GM21367 (cell line): Measurements from ENCODE around the gene TMEM53.

Source experiments
- ATAC-seq: cut with Tn5 transposase; IDR thresholded peaks from one replicate; pipeline ENCODE4 v1.9.1; 2021; ENCODE audit not compliant: unreplicated experiment

Gene TMEM53

DNA sequence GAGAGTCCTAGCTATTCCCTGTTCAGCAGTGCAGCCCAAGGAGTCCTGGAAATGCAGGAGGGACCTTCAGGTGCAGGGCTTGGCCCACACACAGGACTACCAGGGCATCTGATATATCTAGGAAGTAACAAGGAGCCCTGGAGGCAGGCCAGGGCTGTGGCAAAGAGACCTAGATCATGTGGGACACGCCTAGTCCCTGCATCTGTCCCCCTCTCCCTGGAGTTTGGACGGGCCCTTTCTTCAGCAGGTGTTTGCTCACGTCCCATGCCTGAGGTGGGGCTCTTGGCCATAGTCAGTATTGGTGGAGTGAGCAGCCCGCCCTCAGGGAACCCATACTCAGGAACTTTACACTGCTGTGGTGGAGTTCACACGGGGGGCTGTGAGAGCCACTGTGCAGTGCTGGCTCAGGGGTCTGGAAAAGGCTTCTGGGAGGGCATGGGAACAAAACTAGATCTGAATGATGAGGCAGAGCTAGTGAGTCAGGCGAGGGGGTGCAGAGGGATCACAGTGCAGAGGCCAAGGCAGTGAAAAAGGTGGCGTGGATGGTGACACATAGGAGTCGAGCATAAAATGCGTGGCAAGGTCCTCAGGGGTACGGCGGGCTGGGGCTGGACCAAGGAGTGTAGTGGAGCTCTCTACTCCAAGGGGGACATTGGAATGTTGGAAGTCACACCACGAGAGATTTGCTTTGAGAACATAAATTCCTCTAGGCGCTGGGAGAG, 25.6 kb downstream of the TMEM53 start:
- no peak for ATAC-seq

- ATAC-seq = no peak
Observed at GRCh38 chr1:44647896-44648295, 26.4 kb downstream of the TMEM53 start.

- no peak for ATAC-seq
Observed at GRCh38 chr1:44646261-44647110, 27.8 kb downstream of the TMEM53 start.

DNA sequence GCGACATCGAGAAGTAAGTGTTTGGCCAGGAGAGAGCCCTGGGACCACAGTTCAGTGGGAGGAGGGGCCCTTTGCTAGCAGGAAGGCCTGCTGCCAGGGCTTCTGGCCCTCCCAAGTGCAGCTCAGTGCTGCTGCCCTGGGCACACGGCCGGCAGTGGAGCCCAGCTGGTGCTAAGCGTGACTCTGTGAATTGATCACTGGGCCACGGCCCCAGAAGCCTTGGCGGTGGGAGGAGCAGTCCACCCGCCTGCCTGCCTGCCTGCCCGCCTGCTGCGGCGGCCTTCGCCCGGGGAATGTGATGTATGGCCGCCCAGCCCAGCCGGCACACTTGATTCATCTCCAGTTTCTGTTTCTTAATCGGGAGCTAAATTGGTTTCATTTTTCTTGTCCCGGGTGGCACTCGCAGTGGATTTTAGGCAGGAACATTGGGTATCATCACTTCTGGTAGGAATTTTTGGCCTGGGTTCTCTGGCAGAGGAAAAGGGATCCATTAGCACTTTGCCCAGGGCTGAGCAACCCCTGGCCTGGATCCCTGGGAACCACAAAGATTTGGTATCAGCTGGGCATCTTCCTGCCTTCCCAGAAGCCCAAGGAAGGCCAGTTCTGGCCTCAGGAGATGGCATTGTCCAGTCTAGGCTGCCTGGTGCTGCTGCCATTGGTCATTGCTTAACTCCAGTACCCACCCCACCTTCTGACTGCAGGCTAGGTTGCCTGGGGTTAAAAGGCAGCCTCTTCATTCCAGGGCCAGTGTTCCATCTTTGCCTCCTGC, 28.6 kb downstream of the TMEM53 start:
- no peak for ATAC-seq

DNA sequence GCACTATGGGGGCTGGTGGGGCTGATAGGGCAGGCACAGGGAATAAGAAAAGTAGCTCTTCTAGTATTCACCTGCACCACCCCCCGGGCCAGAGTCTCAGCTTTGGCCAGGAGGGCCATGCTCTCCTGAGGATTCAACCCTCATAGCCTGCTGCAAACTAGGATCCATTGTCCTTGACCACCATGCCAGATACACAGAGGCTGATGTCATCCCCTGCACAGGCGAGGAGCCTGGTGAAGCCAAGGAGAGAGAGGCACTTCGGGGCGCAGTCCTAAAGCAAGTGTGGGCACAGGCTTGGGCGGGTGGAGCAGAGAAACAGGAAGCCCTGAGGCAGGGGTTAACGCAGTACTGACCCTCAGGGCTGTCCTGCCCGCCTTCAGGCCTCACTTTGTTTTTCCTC, 29.5 kb downstream of the TMEM53 start:
- no peak for ATAC-seq

DNA sequence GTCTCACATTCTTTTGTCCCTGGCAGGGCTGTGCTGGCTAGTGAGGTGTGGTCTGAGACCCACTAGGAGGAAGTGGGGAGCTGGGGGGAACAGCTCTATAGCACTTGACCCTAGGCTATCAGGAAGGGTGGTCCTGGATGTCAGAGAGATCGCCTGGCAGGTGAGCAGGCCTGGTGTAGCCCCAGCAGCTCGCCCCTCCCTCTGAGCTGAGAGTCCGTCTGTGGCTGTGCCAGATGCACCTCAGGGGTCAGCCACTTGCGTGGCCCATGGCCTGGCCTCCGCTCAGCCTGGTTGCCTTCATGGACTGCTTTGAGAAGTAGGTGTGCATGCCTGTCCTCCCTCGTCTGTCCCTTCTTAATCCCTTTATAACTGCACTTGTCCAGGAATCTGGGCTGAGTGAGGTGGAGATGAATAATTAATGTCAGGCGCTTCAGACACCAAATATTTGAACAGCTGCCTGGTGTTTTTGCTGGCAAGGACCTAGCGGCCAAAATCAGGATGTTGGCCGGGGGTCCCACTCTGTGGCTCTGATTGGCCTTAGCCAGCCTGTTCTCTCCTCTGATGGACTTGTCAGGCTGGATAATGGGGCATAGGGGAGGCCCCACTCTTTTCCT, 30.5 kb downstream of the TMEM53 start:
- no peak for ATAC-seq

DNA sequence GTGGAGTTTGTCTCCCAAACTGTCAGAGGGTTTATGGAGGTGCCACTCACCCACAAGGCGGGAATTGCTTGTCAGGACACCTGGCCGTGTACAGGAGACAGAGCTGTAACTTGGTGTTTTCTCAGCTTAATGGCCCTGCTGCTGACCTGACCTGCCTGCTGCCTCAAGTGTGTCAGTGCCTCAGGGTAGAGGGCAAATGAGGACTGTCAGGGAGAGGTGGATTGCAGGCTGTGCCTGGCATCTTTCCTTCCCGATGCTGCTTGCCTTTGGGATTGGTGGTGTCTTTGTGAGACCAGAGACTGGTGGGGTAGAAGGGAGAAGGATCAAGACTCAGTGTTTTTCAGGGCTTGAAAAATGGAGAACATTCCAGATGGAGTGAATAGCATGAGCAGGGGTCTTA, 31.4 kb downstream of the TMEM53 start:
- no peak for ATAC-seq

DNA sequence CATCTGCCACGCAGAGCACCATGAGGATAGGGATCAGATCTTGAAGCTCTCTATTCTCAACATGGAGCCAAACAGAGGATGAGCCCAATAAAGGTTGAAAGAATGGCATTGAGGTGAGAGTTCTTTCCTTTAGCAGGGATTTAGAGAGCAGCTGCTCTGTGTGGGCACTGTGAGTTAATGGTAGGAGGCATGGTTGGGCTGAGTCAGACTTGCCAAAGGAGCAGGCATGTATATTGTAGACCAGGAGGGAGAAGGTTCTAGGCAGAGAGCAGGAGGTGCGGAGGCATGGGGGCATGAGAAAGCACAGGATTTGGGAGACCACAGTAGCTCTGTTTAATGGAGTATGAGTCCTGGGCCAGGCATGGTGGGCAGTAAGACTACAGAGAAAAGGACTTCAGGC, 32.0 kb downstream of the TMEM53 start:
- no peak for ATAC-seq

DNA sequence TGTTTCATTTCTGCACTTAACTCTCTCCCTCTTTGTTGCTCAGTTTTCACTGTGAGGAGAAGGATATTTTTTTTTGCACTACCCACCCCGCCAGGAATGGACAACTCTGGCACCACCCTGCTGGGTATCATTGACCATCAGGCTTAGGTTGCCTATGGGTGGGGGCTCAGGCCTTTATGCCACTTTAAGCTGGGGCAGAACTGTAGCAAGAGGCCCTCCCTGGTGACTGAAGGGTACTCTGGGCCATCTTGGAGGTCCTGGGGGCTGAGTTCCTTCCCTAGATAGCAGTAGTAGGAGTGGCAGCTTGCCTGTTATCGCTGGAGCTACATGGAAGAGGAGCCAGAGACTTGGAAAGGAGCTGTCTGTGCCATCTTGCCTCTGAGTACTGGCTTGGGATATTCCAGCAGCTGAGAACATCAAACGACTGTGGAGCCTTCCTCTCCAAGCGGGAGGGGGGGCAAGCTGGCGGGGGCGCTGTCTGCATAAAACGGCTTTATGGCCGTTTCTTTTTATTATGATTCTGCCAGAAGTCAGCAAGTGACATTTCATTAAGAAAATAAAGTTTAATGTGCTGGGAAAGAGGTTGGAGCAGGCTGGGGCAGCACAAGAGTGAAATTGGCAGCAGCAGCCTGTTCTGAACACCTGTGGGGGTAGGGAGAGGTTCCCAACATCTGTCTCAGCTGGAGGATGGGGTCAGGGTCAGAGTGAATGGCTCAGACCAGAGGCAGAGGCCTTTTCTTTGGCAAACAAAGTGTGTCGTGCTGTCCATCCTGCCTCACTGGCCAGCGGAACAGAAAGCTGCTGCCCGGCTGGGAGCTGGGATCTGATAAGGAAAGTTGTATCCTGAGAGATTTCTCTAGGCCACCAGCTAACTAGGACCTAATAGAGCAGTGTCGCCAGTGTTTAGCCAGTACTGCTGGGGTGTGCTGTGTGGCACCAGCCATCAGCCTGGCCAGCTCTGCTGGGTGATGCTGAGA, 32.9 kb downstream of the TMEM53 start:
- ATAC-seq = no peak

GRCh38 chr1:44640200-44640853, 34.0 kb downstream of the TMEM53 start:
- ATAC-seq = no peak

GRCh38 chr1:44637702-44638411, 36.4 kb downstream of the TMEM53 start:
- ATAC-seq = no peak

GRCh38 chr1:44636688-44637598, 37.3 kb downstream of the TMEM53 start:
- no peak for ATAC-seq

- ATAC-seq = no peak
Observed at GRCh38 chr1:44636083-44636687, 38.1 kb downstream of the TMEM53 start.

GRCh38 chr1:44635439-44635838, 38.8 kb downstream of the TMEM53 start:
- no peak for ATAC-seq

GRCh38 chr1:44634606-44635189, 39.6 kb downstream of the TMEM53 start:
- ATAC-seq = no peak

DNA sequence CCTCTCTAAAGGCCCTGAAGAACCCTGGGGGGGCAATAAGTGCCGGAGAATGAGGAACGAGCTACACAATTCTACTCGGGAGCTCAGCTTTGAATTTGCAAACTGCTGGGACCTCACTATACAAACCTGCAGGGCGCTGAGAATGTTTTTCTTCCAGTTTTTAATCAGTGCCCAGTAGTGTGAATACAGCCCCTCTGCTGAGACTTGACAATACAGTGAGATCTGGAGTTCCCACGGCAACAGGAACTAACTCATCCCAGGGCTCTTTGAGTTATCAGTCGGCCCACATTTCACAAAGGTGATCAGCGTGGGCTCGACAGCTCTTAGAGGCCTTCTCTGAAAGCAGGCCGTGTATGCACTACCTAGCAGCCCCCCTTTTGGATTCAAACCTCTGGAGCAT, 41.7 kb downstream of the TMEM53 start:
- no peak for ATAC-seq
